HepG2 (cell line): ENCODE results near the gene RELL2. TPM values are rescaled to one million over a fixed set of nuclear protein-coding genes. Genes with fewer than 3 reads are reported as not detected.

ENCODE experiments used
- ATAC-seq: fragments of 200-7000 bp; cut with Tn5 transposase; 3 replicates; pipeline ENCODE4 v1.9.1; 2020; ENCODE audit warnings: mild to moderate bottlenecking, moderate library complexity
- BruUV-seq: library from RNA; stranded (reverse); fragments of 400-500 nt; replicated peaks from 2 replicates; lab custom pipeline; 2021; lab: Mats Ljungman, UMichigan
- CTCF ChIA-PET: fragments of 300-600 bp; formaldehyde crosslinking; extraction: SDS; loops from one replicate; lab custom pipeline; 2021; ENCODE audit warnings: low total read pairs, inconsistent platforms, low intra/inter-chr PET ratio; lab: Yijun Ruan, JAX
- POLR2A ChIA-PET: fragments of 350-600 bp; sonication (Branson Sonifier 250); formaldehyde crosslinking; loops from one replicate; lab custom pipeline; 2020; ENCODE audit warnings: antibody characterized with exemption, inconsistent platforms; lab: Yijun Ruan, JAX
- DNase-seq: peaks from one replicate; pipeline ENCODE4 v3.0.0-alpha.2; 2015; ENCODE audit warnings: low spot score
- FAIRE-seq: peaks from 3 replicates; lab custom pipeline; 2011; peaks lifted over from hg19 to GRCh38; lab: Jason Lieb, UNC
- H2AFZ ChIP-seq: one replicate; pipeline ENCODE4 v1.6.1; 2011; ENCODE audit warnings: low read length, inconsistent platforms
- H3K27ac ChIP-seq: fragments of 300-600 bp; 3 replicates; pipeline ENCODE4 v1.8.0; 2011; ENCODE audit warnings: mixed run types, mild to moderate bottlenecking, mixed read lengths, low read length, inconsistent platforms; ENCODE audit not compliant: insufficient read depth; ENCODE audit errors: extremely low read length
- H3K27me3 ChIP-seq, 2 experiments: fragments of 200-600 bp in 1 of 2; 2 replicates in 1 of 2; 3 replicates in 1 of 2; pipeline versions ENCODE4 v1.6.0 to v1.8.0; 2011; ENCODE audit warnings: low read length in 2 of 2, mild to moderate bottlenecking in 2 of 2, moderate library complexity in 2 of 2, inconsistent platforms in 1 of 2; ENCODE audit not compliant: insufficient read depth in 2 of 2, control insufficient read depth in 1 of 2
- H3K36me3 ChIP-seq, 2 experiments: fragments of 200-600 bp in 1 of 2; replicated peaks in 1 of 2; 2 replicates in 1 of 2; 3 replicates in 1 of 2; pipeline versions ENCODE4 v1.5.1 to v1.8.0; 2011; ENCODE audit warnings: low read length in 2 of 2, inconsistent platforms in 1 of 2; ENCODE audit not compliant: insufficient read depth in 2 of 2, control insufficient read depth in 1 of 2
- H3K4me1 ChIP-seq: 2 replicates; pipeline ENCODE4 v1.5.1; 2012; ENCODE audit warnings: low read length, inconsistent platforms; ENCODE audit not compliant: insufficient read depth
- H3K4me2 ChIP-seq: 2 replicates; pipeline ENCODE4 v1.6.0; 2011; ENCODE audit warnings: low read depth, low read length, inconsistent platforms
- H3K4me3 ChIP-seq, 3 experiments: fragments of 200-600 bp in 1 of 3; sonication (generic), shearing (Covaris generic) in 1 of 3; replicated peaks in 1 of 3; 2 replicates each; pipeline ENCODE4 v1.5.1; 2011 to 2016; ENCODE audit warnings: low read length in 3 of 3, inconsistent platforms in 2 of 3, low read depth in 2 of 3, mild to moderate bottlenecking in 2 of 3, control low read depth in 1 of 3, mixed read lengths in 1 of 3; ENCODE audit not compliant: insufficient read depth in 1 of 3
- H3K79me2 ChIP-seq: one replicate; pipeline ENCODE4 v1.6.1; 2011; ENCODE audit warnings: low read length, inconsistent platforms; ENCODE audit not compliant: insufficient read depth
- H3K9ac ChIP-seq: 2 replicates; pipeline ENCODE4 v1.6.0; 2011; ENCODE audit warnings: mild to moderate bottlenecking, low read depth, low read length, inconsistent platforms; ENCODE audit not compliant: insufficient read depth
- H3K9me3 ChIP-seq: 2 replicates; pipeline ENCODE4 v1.5.1; 2012; ENCODE audit warnings: mild to moderate bottlenecking, low read length
- H4K20me1 ChIP-seq: 2 replicates; pipeline ENCODE4 v1.6.0; 2011; ENCODE audit warnings: inconsistent platforms, mild to moderate bottlenecking, low read length, moderate library complexity; ENCODE audit not compliant: insufficient read depth
- GPBP1L1 ChIP-seq: sonication (generic); formaldehyde crosslinking; IDR thresholded peaks from 2 replicates; pipeline ENCODE4 v1.5.0; 2020; ENCODE audit warnings: mild to moderate bottlenecking, missing genetic modification reagents
- KAT8 ChIP-seq: IDR thresholded peaks from 2 replicates; pipeline ENCODE4 v1.6.1; 2016; ENCODE audit warnings: missing genetic modification reagents, missing compliant biosample characterization
- MED1 ChIP-seq: sonication (generic); formaldehyde crosslinking; IDR thresholded peaks from 2 replicates; pipeline ENCODE4 v1.4.0; 2020; ENCODE audit warnings: missing genetic modification reagents
- MIXL1 ChIP-seq: IDR thresholded peaks from 2 replicates; pipeline ENCODE4 v1.6.1; 2016
- PAF1 ChIP-seq: IDR thresholded peaks from 2 replicates; pipeline ENCODE4 v1.6.1; 2016; ENCODE audit warnings: missing genetic modification reagents, missing compliant biosample characterization
- PAX8 ChIP-seq: sonication (generic); formaldehyde crosslinking; IDR thresholded peaks from 2 replicates; pipeline ENCODE4 v1.8.0; 2022; ENCODE audit warnings: mild to moderate bottlenecking, missing genetic modification reagents, borderline replicate concordance
- PREB ChIP-seq: sonication (generic); formaldehyde crosslinking; IDR thresholded peaks from 2 replicates; pipeline ENCODE4 v1.4.0; 2020; ENCODE audit warnings: missing genetic modification reagents
- SNAI1 ChIP-seq: sonication (generic); formaldehyde crosslinking; IDR thresholded peaks from 2 replicates; pipeline ENCODE4 v1.5.0; 2020; ENCODE audit warnings: mild to moderate bottlenecking, missing genetic modification reagents, borderline replicate concordance
- THYN1 ChIP-seq: sonication (generic); formaldehyde crosslinking; IDR thresholded peaks from 2 replicates; pipeline ENCODE4 v1.8.1; 2023; ENCODE audit warnings: low read depth, mild to moderate bottlenecking, moderate library complexity, missing genetic modification reagents, borderline replicate concordance
- ZNF12 ChIP-seq: sonication (generic); formaldehyde crosslinking; IDR thresholded peaks from 2 replicates; pipeline ENCODE4 v1.5.0; 2020; ENCODE audit warnings: missing genetic modification reagents
- ZNF124 ChIP-seq: sonication (generic); formaldehyde crosslinking; IDR thresholded peaks from 2 replicates; pipeline ENCODE4 v1.4.0; 2020; ENCODE audit warnings: missing genetic modification reagents
- ZNF17 ChIP-seq: sonication (generic); formaldehyde crosslinking; IDR thresholded peaks from 2 replicates; pipeline ENCODE4 v1.5.0; 2020; ENCODE audit warnings: mild to moderate bottlenecking, missing genetic modification reagents
- ZNF335 ChIP-seq: sonication (generic); formaldehyde crosslinking; IDR thresholded peaks from 2 replicates; pipeline ENCODE4 v1.4.0; 2020; ENCODE audit warnings: missing genetic modification reagents
- ZNF350 ChIP-seq: sonication (generic); formaldehyde crosslinking; IDR thresholded peaks from 2 replicates; pipeline ENCODE4 v1.4.0; 2020; ENCODE audit warnings: mild to moderate bottlenecking, low read depth, missing genetic modification reagents, borderline replicate concordance
- ZNF580 ChIP-seq: IDR thresholded peaks from 2 replicates; pipeline ENCODE4 v1.6.1; 2016; ENCODE audit warnings: low read depth, borderline replicate concordance
- ZNF678 ChIP-seq: sonication (generic); formaldehyde crosslinking; IDR thresholded peaks from 2 replicates; pipeline ENCODE4 v1.4.0; 2020; ENCODE audit warnings: mild to moderate bottlenecking, missing genetic modification reagents
- WGBS: methylation state at CpG from one replicate; pipeline ENCODE4 v1.1.6; 2017; ENCODE audit warnings: low lambda C conversion rate; 5-methylcytosine and 5-hydroxymethylcytosine counted together
- in situ Hi-C: cut with HindIII; loops from 2 replicates; pipeline ENCODE4 v1.10.0; 2017; ENCODE audit warnings: low pct_unique_long_range_greater_than_20kb; ENCODE audit not compliant: extremely low pct_ligation_motif_present
- intact Hi-C: fragments of 100-400 bp; cut with micrococcal nuclease; formaldehyde crosslinking; loops from one replicate; pipeline ENCODE4 v1.10.0; 2022; ENCODE audit not compliant: unreplicated experiment
- polyA plus RNA-seq, 8 experiments: library from polyadenylated mRNA; depleted of rRNA in 3 of 8; stranded (reverse) in 7 of 8; unstranded in 1 of 8; fragments of >200 nt; fragmentation: Illumina TruSeq in 4 of 8; extraction: Trizol in 4 of 8; gene quantifications; 2 replicates each; pipeline versions ENCODE4 v1.2.1 to v1.2.3, GENCODE V29; 2011 to 2016; ENCODE audit warnings: low read depth in 4 of 8, missing spikeins in 1 of 8, mixed read lengths in 1 of 8; ENCODE audit not compliant: insufficient read depth in 1 of 8
- total RNA-seq, 5 experiments: library from RNA; depleted of rRNA; stranded (reverse); fragments of >200 nt; fragmentation: Illumina TruSeq; extraction: Trizol; gene quantifications; 2 replicates each; pipeline ENCODE4 v1.2.3, GENCODE V29; 2016; ENCODE audit warnings: low read depth in 1 of 5

Gene RELL2
- total and polyA plus RNA-seq, 2 of the 13 experiments (the other 11 are each of a cell fraction or from before 2014, with no cell fraction given) = 6.4 to 8.3 TPM

- FAIRE-seq (peak; percentile 15), DNase-seq (no peak), ATAC-seq (peak; percentile 33; the same call in 1 of the 3 replicates)
- H3K79me2 ChIP-seq = peaks cover 71% of the 10 kb centered on the region
- no peak overlapping the region for H3K4me3 ChIP-seq
- intact Hi-C loops = no loop called here
- peaks cover 33% of the 10 kb centered on the region for H3K4me1 ChIP-seq
- no peak overlapping the region for H2AFZ ChIP-seq
- ChIA-PET CTCF (no interaction called here), POLR2A (interaction anchor here (1.3 to 1.7 kb wide), 2 partner anchors 18 to 35 kb away, joined by 4 to 6 read pairs; no protein-coding TSS in a partner anchor)
- H3K9ac ChIP-seq = no peak overlapping the region
- peaks cover 0 to 18% of the 10 kb centered on the region in 2 experiments; a peak in 4 of 5 replicates for H3K36me3 ChIP-seq
- 79% methylated on average over 3 of the region's 3 CpGs for WGBS
- peak overlapping the region; percentile 14 for H3K27ac ChIP-seq
- TF ChIP-seq KAT8 (CRISPR knock-in tag) (no peak), ZNF124 (CRISPR knock-in tag) (no peak), ZNF580 (no peak), GPBP1L1 (CRISPR knock-in tag) (no peak), ZNF12 (CRISPR knock-in tag) (no peak), PREB (CRISPR knock-in tag) (no peak), ZNF335 (CRISPR knock-in tag) (no peak), ZNF350 (CRISPR knock-in tag) (no peak), PAF1 (CRISPR knock-in tag) (no peak), PAX8 (no peak), ZNF17 (CRISPR knock-in tag) (no peak), MIXL1 (CRISPR knock-in tag) (no peak), ZNF678 (CRISPR knock-in tag) (no peak), THYN1 (CRISPR knock-in tag) (no peak), SNAI1 (CRISPR knock-in tag) (no peak), MED1 (CRISPR knock-in tag) (no peak)
- no peaks in the 10 kb centered on the region for H3K27me3 ChIP-seq
- no TSS peak for BruUV-seq
- H3K4me2 ChIP-seq = no peak overlapping the region
- no peaks in the 10 kb centered on the region for H4K20me1 ChIP-seq
- in situ Hi-C loops = no loop called here
- no peaks in the 10 kb centered on the region for H3K9me3 ChIP-seq
Measured at GRCh38 chr5:141598391-141599345, 38.1 kb upstream of the RELL2 start.
